Activated CD4-positive, alpha-beta T cell treated with anti-CD3 and anti-CD28 coated beads, Interleukin-2, Interleukin-4, amounts not matched to agents 100 ng/mL and 50 ng/mL, durations not matched to agents 16 hours and 8 hours (primary cell): ENCODE results near the gene RAD18.

Source experiments
- DNase-seq: peaks from one replicate; pipeline ENCODE4 v3.0.0-alpha.2; 2020; ENCODE audit warnings: low spot score

RAD18 gene

DNA sequence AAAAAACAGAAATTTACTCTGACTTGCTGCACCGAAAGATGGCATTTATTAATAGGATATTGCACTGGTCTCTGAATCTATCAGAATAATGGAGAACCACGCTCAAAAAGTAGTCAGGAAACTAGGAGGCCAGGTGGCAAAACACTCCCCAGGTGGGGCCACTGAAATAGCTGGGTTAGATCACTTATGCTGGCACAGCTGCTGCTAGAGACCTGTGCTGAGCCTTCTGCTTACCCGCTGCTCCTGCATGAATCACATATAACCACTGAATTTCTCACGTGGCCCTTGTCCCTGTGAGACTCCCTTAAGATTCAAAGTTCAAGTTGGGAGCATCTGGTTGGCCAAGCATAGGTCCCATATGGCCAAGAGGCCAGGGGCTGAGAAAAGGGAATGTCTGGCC, 127.9 kb downstream of the RAD18 start:
- no peak for DNase-seq

DNA sequence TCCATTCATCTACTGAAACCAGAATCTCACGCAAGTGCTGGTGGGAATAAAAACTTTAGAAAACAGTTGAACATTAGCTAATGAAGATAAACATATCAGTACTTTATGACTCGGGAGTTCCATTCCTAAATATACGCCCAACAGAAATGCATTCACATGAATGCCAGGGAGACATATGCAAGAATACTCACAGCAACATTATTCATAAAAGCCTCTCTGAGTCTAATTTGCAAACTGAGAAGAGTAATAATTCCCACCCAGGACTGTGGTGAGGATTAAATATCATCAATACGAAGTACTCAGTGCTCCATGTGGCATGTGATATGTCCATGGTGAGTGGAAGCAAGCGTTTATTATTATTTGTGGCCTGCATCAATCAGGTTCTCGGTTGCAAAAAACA, 128.3 kb downstream of the RAD18 start:
- no peak for DNase-seq

DNA sequence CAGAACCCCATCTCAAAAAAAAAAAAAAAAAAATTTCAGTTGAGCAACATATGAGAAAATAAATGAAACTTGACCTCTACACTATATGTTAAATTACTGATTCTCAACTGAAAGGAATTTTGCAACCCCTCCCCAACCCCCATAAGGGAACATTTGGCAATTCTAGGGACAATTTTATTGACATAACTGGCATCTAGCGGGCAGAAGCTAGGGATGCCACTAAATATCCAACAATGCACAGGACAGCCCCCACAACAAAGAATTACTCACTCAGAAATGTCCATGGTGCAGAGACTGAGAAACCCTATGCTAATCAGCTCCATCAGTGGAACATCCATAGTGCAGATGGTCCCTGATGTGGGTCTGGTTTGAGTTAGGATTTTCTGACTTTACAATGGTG, 135.6 kb downstream of the RAD18 start:
- DNase-seq, result no peak
